ENCODE results near the gene SLCO4A1. TPM values are rescaled to one million over a fixed set of nuclear protein-coding genes. Genes with fewer than 3 reads are reported as not detected.
A peak's percentile ranks its signal among the peaks of the same experiment; 100 is the strongest.

The SLCO4A1 gene
- total RNA-seq, 1 experiment from 2014 or later = 161 TPM

DNA sequence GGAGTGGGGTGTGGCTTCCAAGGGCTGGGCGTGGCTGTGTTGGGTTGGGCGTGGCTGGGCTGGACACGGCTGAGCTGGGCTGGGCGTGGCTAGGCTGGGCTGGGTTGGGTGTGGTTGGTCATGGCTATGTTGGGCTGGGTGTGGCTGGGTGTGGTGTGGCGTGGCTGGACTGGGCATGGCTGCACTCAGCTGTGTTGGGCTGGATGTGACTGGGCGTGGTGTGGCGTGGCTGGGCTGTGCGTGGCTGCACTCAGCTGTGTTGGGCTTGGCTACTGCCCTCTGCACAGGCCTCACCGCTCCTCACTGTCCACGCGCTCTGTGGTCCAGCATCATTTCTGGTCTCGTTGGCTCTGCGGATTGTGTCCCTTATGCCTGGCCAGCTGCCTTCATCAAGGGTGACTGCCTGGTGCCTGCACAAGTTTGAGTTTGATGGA lies 43.5 kb upstream of the SLCO4A1 start:
- Histone ChIP-seq H3K9me3 (ENCODE audit: low read length) (no peaks in the 10 kb centered on the region), H3K4me1 (ENCODE audit: insufficient read depth, low read length) (peaks cover 53% of the 10 kb centered on the region), H4K20me1 (ENCODE audit: low read length) (no peaks in the 10 kb centered on the region), H3K4me2 (ENCODE audit: low read length) (no peak overlapping the region), H3K9ac (ENCODE audit: low read length) (no peak overlapping the region), H3K4me3 (ENCODE audit: low read length) (no peak overlapping the region), H3K9me2 (replicated peaks; ENCODE audit: low read length) (no peaks in the 10 kb centered on the region), H3F3A (ENCODE audit: low read length, unreplicated experiment) (peaks cover 9% of the 10 kb centered on the region), H3K36me3 (ENCODE audit: low read depth, low read length) (no peaks in the 10 kb centered on the region), H3K27me3 (ENCODE audit: low read length) (no peaks in the 10 kb centered on the region), H2AFZ (ENCODE audit: low read length) (no peak overlapping the region), H3K79me2 (ENCODE audit: low read length) (peaks cover 33% of the 10 kb centered on the region), H3K27ac (ENCODE audit: low read length) (peak overlapping the region; percentile 53)
- no peak for TF ChIP-seq EZH2phosphoT487 (IDR thresholded peaks at IDR 0.05; ENCODE audit: borderline replicate concordance, low read length)
- no peak for TF ChIP-seq EZH2 (IDR thresholded peaks at IDR 0.05; ENCODE audit: low read length, unreplicated experiment)
- TF ChIP-seq, protein P1, sequence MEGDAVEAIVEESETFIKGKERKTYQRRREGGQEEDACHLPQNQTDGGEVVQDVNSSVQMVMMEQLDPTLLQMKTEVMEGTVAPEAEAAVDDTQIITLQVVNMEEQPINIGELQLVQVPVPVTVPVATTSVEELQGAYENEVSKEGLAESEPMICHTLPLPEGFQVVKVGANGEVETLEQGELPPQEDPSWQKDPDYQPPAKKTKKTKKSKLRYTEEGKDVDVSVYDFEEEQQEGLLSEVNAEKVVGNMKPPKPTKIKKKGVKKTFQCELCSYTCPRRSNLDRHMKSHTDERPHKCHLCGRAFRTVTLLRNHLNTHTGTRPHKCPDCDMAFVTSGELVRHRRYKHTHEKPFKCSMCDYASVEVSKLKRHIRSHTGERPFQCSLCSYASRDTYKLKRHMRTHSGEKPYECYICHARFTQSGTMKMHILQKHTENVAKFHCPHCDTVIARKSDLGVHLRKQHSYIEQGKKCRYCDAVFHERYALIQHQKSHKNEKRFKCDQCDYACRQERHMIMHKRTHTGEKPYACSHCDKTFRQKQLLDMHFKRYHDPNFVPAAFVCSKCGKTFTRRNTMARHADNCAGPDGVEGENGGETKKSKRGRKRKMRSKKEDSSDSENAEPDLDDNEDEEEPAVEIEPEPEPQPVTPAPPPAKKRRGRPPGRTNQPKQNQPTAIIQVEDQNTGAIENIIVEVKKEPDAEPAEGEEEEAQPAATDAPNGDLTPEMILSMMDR (conservative IDR thresholded peaks at IDR 0.05; ENCODE audit: low read depth, low read length) = no peak
- peak; percentile 83 for DNase-seq
- intact Hi-C loops (cut with micrococcal nuclease) = no loop called here
- ChIA-PET CTCF (no interaction called here), POLR2A (ENCODE audit: unreplicated experiment) (no interaction called here)
- BruUV-seq (replicated peaks) = no TSS peak
- ATAC-seq = peak; percentile 12

DNA sequence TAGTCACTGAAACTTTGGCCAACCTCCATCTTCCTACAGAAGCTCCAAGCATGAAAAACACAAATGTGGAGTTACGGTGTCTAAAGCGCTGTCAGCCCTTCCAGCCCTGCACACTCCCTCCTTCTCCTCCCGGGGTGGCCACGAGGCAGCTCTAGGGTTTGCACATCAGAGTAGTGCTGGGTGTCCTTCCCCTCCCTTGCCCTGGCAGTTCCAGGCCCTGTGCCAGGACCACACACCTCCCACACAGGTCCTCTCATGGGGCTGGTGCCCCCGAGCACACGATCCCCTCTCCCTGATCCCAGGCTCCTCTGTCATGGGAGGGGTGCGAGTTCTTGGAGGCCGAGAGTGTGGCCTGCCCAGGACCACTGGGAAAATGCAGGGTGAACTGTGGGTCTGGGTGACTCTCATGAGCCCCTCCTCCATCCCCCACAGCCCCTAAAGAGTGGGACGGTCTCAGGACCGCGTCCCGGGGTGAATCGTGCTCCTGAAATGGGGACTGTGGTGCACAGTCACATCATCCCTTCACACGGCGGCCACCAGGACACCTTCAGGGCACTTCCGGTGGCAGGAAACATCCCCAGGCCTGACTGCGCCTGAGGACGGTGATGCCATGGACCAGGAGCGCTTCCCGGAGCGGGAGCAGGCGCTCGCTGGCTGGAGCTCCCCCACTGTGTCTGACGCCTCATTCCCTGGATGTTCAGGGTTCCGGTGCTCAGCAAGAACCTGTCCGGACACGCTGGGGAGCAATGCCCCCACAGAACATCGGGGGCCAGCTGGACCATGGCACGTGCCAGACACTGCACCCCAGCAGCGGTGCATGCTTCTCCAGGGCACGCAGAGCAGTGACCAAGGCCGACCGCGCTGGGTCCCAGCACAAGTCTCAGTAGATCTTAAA lies 42.8 kb upstream of the SLCO4A1 start:
- no peak overlapping the region for H3K4me2 ChIP-seq (ENCODE audit: low read length)
- no peak overlapping the region for H3K9ac ChIP-seq (ENCODE audit: low read length)
- intact Hi-C loops (cut with micrococcal nuclease) = no loop called here
- no peak overlapping the region for H2AFZ ChIP-seq (ENCODE audit: low read length)
- no peaks in the 10 kb centered on the region for H3K36me3 ChIP-seq (ENCODE audit: low read depth, low read length)
- H4K20me1 ChIP-seq (ENCODE audit: low read length) = no peaks in the 10 kb centered on the region
- ATAC-seq (no peak), DNase-seq (no peak)
- H3K4me1 ChIP-seq (ENCODE audit: insufficient read depth, low read length) = peaks cover 60% of the 10 kb centered on the region
- no TSS peak for BruUV-seq (replicated peaks)
- TF ChIP-seq EZH2 (IDR thresholded peaks at IDR 0.05; ENCODE audit: low read length, unreplicated experiment) (no peak), EZH2phosphoT487 (IDR thresholded peaks at IDR 0.05; ENCODE audit: borderline replicate concordance, low read length) (no peak)
- TF ChIP-seq, protein P1 (conservative IDR thresholded peaks at IDR 0.05; ENCODE audit: low read depth, low read length) = no peak
- POLR2A ChIA-PET (ENCODE audit: unreplicated experiment) = no interaction called here
- no peaks in the 10 kb centered on the region for H3K9me3 ChIP-seq (ENCODE audit: low read length)
- no peaks in the 10 kb centered on the region for H3K27me3 ChIP-seq (ENCODE audit: low read length)
- H3K79me2 ChIP-seq (ENCODE audit: low read length) = peaks cover 33% of the 10 kb centered on the region
- CTCF ChIA-PET = no interaction called here
- H3F3A ChIP-seq (ENCODE audit: low read length, unreplicated experiment) = peaks cover 9% of the 10 kb centered on the region
- H3K4me3 ChIP-seq (ENCODE audit: low read length) = no peak overlapping the region
- H3K27ac ChIP-seq (ENCODE audit: low read length) = peak overlapping the region; percentile 53
- H3K9me2 ChIP-seq (replicated peaks; ENCODE audit: low read length) = no peaks in the 10 kb centered on the region

DNA sequence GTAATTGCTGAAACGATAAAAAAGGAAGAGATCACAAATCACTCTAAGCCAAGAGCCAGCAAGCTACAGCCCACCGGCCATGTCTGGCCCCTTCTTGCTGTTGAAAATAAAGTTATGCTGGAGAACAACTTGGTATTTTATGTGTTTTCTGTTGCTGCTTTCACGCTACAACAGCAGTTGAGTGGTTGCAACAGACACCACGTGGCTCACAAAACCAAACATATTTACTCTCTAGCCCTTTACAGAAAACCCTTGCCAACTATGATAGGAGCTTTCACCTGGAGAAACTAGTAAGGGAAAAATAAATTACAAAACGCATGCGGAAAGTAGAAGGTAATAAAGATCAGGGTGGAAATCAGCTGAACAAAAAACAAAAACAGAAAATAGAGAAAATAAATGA lies 41.1 kb upstream of the SLCO4A1 start:
- Histone ChIP-seq H3K4me2 (ENCODE audit: low read length) (peak overlapping the region; percentile 84), H3K27me3 (ENCODE audit: low read length) (no peaks in the 10 kb centered on the region), H3K4me1 (ENCODE audit: insufficient read depth, low read length) (peaks cover 69% of the 10 kb centered on the region), H3K9me2 (replicated peaks; ENCODE audit: low read length) (no peaks in the 10 kb centered on the region), H3K9me3 (ENCODE audit: low read length) (no peaks in the 10 kb centered on the region), H3F3A (ENCODE audit: low read length, unreplicated experiment) (peaks cover 9% of the 10 kb centered on the region), H3K36me3 (ENCODE audit: low read depth, low read length) (no peaks in the 10 kb centered on the region), H4K20me1 (ENCODE audit: low read length) (no peaks in the 10 kb centered on the region), H3K9ac (ENCODE audit: low read length) (no peak overlapping the region), H3K4me3 (ENCODE audit: low read length) (peak overlapping the region; percentile 65), H2AFZ (ENCODE audit: low read length) (no peak overlapping the region), H3K79me2 (ENCODE audit: low read length) (peaks cover 33% of the 10 kb centered on the region), H3K27ac (ENCODE audit: low read length) (0 out of 2 replicates have a peak overlapping the region, but pooled peaks have one; percentile 98)
- TF ChIP-seq EZH2phosphoT487 (IDR thresholded peaks at IDR 0.05; ENCODE audit: borderline replicate concordance, low read length) = no peak
- TF ChIP-seq EZH2 (IDR thresholded peaks at IDR 0.05; ENCODE audit: low read length, unreplicated experiment) = no peak
- TF ChIP-seq, protein P1 (conservative IDR thresholded peaks at IDR 0.05; ENCODE audit: low read depth, low read length) = no peak
- ChIA-PET CTCF (interaction anchor here (0.6 to 0.7 kb wide), 2 partner anchors 13 to 43 kb away, joined by 3 to 5 read pairs; no protein-coding TSS in a partner anchor), POLR2A (ENCODE audit: unreplicated experiment) (no interaction called here)
- BruUV-seq (replicated peaks) = no TSS peak
- no peak for ATAC-seq
- no peak for DNase-seq
- intact Hi-C loops (cut with micrococcal nuclease) = no loop called here
